ENCODE data around the gene WNT7A.
"Not testable (repeated sequence)": the region's sequence is repeated elsewhere in the genome, so short reads cannot be mapped to it uniquely, and the experiment has no call there.

Gene WNT7A

DNA sequence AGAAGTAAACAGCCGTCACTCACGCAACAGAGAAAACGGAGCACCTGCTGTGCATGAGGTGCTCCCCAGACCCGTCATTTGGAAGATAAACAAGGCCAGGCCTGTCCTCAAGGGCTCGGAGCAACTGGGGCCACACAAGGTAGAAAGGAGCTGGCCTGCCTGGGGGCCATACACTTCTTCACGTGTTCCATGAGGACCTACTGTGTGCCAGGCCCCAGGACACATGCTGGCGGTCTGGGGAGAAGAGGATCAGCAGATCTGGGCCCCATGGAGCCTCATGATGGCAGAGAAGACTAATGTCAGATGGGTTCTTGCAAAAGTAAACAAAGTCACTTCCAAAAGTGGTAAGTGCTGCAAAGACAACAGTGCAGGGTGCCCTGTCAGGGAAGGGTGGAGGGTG lies 14.3 kb downstream of the WNT7A start:
- no peak for DNase-seq (ENCODE audit: low read depth, low spot score)

DNA sequence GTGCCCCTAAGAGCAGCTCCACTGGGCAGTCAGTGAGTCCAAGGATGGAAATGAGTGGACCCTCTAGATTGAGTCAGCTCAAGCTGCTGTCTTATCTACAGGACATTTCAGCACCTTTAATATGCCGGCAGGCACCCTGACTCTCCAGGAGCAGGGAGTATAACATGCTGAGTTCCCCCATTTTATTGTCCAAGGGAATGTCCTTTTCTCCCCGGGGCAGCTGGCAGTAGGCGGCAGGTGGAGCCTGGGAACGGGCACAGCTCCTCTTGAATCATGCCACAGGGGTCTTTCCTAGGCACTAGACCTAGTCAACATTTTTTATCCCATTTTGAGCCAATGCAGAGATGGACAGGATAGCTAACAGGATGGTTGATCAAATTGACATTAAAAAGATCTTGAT lies 14.8 kb downstream of the WNT7A start:
- no peak for DNase-seq (ENCODE audit: low read depth, low spot score)

DNA sequence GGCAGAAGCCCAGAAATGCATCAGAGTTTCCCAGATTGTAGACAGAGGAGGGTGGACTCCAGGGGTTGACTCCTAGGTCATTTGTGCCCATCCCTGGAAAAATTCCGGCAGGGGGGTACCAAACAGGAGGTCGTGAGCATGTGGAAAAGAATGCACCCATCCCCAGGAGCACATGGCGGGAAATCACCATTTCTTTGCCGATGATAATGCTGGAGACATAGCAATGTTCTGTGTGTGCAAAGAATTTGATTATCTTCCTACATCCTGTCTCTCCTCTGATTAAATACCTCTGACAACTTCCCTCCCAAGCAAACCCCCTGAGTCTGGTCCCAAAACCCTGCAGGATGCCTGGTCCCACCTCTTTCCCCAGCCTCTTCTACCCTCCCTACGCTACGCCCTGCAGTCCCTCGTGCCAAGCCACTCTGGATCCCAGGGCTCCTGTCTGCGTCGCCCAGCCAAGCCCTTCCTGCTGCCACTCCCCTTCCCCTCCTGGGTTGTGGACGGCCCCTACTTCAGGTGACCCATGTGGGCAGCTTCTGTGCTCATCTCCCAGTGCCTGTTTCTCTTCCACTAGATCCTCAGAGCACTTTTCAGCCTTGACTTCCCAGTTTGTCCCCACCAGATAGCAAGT lies 15.8 kb downstream of the WNT7A start:
- DNase-seq (ENCODE audit: low read depth, low spot score): no peak

DNA sequence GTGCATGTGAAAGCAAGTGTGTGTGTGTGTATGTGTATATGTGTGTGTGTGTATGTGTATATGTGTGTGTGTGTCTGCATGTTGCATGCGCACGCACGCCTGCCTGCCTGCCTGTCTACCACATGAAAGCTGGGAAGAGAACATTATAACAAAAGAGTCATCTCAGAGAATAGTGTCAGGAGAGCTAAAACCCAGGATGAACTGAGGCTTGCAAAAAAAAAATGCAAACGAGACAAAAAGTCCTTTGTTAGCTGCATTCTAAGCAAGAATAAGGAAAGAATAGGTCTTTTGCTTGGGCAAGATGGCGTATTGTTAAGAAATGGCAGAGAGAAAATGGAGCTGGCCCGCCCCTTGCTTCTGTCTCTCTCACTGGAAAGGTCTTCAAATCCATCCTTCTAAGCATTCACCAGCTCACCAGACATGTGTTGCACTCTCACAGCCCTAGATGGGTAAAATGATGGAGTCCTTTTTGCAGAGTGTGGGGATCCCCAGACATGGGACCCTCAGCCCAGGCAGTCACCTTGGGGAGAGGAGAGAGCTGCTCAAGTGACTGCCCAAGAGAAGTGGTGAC lies 16.4 kb downstream of the WNT7A start:
- DNase-seq (ENCODE audit: low read depth, low spot score): no peak

DNA sequence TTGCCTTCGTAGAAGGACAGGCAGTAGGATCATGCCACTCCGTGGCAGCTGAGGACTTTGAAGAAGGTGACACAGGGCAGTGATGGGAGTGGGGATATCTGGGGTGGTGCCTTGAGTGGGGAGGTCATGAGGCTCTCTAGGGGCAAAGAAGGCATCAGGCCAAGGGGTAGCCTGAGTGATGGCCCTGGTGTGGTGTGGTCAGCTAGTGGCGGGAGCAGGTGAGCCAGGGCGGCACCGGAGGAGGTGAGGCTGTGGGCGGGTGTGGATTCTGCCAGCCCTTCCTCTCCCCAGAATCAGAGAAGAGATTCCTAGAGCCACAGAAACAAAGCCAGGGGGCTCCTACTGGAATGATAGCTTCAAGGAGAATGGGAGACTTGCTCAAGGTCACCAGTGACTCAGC lies 18.4 kb downstream of the WNT7A start:
- no peak for DNase-seq (ENCODE audit: low read depth, low spot score)

DNA sequence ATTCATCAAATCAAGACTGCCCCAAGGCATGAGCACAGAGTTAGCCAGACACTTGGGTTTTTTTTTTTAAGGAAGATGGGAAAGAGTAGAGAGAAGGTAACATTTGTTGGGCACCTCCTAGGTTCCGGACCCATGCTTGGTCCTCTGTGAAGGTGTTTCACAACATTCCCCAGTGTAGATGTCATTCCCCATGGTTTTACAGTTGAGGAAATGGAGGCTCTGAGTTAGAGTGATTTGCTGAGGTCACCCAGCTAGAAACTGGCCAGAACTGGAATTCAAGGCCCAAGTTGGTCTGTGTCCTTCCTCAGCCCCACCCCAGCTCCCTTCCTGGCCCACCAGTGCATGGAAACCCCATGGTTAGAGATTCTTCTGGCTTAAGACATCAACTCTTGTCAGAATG lies 19.9 kb downstream of the WNT7A start:
- DNase-seq (ENCODE audit: low read depth, low spot score): no peak

DNA sequence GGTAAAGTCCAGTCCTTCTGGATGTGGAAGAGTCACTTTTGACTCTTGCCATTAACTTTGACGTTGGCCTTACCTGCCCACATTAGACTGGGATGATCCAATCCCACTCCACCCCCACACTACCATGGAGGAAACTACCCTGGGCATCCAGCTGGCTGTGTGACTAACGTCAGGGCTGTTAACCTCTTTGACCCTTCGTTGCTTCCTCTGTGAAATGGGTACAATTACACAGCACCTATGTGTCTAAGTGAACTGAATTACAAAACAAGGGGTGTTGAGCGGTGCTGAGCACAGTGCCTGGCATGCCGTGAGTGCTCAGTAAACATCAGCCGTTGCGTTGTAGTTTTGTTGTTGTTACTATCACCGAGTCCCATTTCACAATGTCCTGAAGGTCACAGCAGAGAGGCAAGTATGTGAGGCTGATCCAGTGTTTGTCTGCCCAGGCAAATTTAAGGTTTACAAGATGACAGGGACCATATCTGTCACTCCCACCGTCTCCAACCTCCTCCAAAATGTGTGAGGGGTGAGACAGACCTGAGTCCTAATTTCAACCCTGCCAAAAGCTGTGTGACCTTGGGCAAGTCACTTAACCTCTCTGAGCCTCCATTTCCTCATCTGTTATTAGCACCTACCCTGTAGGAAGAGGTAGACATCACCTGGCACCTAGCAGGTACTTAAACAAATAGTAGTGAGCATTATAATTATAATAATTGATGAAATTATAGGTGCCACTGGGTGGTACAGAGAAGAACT lies 20.9 kb downstream of the WNT7A start:
- no peak for DNase-seq (ENCODE audit: low read depth, low spot score)

DNA sequence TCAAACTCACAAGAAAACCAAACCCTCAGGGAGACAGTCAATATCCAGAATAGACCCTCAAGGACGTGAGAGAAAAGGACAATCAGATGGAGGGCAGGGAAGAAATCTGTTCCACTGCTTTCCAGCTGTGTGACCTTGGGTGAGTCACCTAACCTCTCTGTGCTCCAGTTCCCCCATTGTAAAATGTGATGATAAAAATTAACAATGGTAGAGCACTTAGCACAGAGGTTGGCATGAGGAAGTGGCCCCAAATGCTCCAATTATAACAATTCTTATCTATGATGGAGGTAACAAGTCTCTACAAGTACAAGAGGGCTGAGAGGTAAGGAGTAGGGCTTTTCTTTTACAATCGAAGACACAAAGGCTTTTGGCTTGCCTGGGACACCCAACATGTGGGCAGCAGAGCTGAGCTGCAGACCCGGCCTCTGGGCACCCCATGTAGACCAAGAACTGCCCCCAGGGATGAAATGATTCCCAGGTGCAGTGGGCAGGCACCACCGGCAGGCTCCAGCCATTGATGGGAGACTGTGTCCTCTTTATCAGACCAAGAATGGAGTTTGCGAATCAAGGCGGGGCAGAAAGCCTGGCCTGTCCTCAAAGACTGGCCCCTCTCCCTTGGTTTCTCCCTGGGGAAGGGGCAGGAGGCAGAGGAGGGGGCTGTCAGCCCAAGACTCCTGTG lies 22.0 kb downstream of the WNT7A start:
- no peak for DNase-seq (ENCODE audit: low read depth, low spot score)

DNA sequence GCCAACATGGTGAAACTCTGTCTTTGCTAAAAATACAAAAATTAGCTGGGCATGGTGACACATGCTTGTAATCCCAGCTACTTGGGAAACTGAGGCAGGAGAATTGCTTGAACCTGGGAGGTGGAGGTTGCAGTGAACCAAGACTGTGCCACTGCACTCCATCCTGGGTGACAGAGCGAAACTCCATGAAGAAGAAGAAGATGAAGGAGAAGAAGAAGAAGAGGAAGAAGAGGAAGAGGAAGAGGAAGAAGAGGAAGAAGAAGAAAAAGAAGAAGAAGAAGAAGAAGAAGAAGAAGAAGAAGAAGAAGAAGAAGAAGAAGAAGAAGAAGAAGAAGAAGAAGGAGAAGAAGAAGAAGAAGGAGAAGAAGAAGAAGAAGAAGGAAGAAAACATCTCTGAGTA lies 23.2 kb downstream of the WNT7A start:
- not testable (repeated sequence) for DNase-seq (ENCODE audit: low read depth, low spot score)

DNA sequence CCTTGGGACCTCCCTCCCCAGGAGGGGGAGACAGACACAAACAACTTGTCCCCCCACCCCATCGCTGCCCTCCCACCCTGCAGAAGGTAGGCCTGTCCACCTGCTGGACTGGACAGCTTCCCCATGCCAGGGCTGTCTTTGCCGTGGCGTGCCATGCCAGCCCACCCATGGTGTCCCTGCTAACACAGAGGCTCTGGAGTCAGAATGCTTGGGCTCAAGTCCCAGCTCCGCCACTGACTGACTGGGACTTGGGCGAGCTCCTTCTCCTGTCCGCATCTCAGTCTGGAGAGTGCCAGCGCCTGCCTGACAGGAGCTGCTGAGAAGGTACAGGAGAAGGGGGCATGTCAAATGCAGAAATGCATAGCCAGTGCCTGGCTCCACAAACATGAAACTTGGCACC lies 23.9 kb downstream of the WNT7A start:
- no peak for DNase-seq (ENCODE audit: low read depth, low spot score)

DNA sequence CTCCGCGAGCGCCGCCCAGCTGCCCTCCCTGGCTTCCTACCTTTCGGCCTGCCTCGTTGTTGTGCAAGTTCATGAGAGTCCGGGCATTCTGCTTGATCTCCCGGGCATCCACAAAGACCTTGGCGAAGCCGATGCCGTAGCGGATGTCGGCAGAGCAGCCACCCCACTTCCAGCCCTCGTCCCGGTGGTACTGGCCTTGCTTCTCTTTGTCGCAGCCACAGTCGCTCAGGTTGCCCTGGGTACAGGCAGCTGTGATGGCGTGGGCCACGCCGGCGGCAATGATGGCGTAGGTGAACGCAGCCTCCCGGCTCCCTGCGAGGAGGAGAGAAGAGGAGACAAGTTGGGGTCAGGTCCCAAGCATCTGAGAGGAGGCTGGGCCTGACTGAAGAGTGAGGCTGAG lies 25.4 kb downstream of the WNT7A start:
- DNase-seq (ENCODE audit: low read depth, low spot score): no peak

DNA sequence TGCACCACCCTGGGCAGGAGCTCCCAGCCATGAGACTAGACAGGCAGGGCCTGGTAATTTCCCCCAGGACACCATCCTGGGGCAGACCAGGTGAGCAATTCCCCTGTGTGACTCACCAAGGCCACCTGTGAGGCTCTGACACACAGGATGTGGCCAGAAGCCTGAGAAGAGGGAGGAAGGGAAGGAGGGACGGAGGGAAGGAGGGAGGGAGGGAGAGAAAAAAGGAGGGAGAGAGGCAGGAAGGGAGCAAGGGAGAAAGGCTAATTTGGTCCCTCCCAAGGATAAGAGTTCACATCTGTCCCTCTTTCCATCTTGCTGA lies 25.9 kb downstream of the WNT7A start:
- DNase-seq (ENCODE audit: low read depth, low spot score): no peak

DNA sequence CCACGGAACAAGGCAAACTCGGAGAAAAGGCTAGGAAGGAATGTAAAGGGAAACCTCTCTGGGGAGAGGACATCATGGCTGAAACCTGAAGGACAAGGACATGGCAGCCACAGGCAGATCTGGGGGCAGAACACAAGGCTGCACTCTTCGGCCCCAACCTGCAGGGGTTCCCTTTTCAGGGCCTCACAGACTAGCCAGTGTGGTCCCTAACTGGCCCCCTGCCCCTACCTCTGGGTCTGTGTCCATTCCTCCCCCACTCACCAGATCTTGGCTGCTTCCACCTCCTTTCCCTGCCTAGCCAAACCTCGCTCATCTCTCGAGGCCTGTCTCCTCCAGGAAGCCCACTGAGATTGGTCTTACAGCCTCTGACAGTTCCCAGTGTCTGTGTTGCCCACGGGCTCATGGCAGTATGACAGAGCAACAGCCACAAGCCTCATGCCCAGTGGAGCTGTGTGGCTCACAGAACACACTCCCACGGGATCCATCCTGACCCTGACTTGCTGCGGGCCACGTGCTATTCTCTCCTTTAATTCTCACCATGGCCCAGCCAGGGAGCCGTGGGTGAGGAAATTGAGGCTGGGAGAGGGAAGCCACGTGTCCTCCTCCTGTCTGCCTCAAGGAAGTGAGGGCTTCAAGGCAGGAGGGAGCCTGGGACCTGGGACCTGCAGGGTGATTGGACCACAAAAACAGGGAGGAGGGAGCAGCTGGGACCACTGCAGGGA lies 26.5 kb downstream of the WNT7A start:
- DNase-seq (ENCODE audit: low read depth, low spot score): no peak

DNA sequence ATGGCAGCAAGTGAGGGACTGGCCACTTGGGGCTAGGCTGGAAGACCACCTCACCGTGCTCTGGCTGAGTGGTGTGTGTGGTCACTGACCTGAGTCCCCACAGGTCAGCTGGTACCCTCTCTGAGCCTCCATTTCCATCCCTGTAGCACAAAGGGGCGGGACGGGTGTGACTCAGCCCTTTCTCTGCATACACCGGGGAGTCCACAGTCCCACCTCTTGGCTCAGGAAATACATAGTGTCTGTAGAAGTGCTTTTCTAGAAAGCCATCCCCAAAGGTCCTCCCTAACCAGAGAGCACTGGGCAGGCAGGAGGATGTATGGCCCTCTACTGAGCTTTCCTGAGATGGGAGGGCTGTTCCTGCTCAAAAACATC lies 27.2 kb downstream of the WNT7A start:
- no peak for DNase-seq (ENCODE audit: low read depth, low spot score)

DNA sequence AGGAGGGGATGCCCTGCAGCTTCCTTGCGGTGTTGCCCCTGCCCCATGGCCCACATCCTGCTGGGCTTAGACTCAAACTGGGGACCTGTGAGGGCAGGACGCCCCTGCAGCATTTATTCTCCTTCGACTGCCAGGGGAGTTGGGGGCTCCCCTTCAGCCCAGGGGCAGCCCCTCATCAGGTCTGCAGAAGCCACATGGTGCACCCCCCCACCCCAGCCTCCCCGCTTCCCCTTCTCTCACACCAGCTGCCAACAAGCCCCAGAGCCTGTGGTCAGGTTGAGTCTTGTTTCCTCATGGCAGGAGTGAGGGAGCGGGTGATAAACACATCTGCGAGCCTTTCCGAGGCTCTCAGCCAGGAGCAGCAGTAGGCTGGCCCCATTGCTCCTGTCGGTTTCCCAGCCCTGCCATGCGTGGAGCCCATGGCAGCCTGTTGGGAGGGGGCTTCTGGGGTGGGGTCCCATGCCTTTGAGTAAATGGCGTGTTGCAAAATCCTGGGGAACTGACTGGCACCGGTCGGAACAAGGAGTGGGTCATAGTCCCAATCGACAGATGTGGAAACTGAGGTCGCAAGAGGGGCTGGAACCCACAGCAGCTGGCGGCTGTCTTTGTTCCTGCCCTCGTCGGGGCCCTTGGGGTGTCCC lies 27.8 kb downstream of the WNT7A start:
- no peak for DNase-seq (ENCODE audit: low read depth, low spot score)

DNA sequence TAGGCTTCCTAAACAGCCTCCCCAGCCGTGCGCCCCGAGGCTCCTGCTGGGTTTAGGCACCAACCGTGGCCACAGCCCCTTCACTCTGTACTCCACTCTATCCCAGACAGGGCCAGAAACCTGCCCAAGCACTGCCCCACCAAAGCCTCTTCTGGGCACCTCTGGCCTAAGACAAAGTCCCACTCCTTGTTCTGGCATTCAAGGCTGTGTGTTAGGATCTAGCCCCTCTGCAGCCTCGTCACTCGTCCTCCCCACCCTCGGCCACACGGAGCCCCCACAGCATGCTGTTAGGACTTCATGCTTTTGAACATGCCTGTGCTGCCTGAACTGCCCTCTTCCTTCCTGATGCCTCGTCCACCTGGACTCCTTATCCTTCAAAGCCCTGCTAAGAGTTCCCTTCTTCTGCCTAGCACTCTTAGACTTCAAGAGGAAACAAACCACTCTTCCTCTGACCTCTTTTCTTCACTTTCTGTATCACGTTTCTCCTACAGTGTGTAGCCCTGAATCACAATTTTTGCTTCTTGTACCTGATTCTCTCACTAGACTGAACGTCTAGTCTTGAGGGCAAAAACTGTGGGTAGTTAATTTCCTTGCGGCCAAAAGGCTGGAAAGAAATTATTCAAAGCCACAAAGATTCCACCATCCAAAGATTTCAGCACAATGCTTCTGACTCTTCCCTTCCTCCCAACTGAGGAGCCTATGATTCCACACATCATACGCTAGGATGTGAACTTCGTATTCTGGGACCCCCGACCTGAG lies 28.6 kb downstream of the WNT7A start:
- no peak for DNase-seq (ENCODE audit: low read depth, low spot score)

DNA sequence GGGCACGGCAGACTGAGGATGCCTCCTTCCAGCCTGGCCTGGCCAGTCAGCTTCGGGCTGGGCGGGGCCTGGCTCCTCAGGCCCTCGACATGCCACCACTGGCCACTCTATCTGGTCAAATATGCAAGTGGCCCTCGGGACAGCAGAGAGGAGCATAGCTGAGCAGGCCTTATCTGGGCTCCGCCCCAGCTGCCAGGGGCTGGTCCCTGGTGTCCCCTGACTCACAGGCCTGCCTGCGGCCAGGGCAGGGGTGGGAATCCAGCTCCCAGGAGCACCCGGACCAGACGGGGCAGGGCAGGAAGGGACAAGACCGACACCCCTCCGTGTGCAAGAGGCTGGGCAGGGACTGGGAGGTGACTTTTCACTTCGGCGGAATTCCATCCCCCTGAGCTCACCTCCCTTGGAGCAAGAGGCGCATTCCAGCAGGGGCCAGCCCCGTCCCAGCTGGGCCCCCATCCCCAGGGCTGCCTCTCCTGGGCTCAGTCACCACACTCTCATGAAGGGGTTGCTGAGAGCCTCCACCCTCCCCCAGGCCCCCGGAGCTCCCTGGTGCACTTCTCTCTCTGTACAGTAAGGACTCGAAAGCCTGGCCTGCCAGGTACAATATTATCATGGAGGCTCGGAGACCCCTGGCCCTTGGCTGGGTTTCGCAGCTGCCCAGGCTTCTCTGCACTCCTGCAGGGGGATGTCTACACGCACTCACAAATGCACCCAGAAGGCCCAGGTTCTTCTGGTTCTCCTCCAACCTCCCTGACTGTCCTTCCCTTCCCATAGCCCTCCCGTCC lies 29.5 kb downstream of the WNT7A start:
- DNase-seq (ENCODE audit: low read depth, low spot score): peak; percentile 20

DNA sequence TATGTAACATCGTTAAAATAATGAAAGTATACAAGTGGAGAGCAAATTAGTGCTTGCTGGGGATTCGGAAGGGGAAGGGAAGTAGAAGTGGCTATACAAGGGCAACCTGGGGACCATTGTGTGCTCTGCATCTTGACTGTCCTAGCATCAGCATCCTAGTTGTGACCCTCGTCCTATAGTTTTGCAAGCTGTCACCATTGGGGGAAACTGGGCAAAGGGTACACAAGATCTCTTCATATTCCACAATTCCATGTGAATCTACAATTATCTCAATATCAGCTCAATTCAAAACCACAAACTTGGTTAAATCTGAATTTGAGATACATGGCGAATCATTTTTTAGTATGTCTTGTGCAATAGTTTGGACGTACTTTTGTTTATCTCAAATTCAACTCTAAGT lies 30.9 kb downstream of the WNT7A start:
- DNase-seq (ENCODE audit: low read depth, low spot score): no peak

DNA sequence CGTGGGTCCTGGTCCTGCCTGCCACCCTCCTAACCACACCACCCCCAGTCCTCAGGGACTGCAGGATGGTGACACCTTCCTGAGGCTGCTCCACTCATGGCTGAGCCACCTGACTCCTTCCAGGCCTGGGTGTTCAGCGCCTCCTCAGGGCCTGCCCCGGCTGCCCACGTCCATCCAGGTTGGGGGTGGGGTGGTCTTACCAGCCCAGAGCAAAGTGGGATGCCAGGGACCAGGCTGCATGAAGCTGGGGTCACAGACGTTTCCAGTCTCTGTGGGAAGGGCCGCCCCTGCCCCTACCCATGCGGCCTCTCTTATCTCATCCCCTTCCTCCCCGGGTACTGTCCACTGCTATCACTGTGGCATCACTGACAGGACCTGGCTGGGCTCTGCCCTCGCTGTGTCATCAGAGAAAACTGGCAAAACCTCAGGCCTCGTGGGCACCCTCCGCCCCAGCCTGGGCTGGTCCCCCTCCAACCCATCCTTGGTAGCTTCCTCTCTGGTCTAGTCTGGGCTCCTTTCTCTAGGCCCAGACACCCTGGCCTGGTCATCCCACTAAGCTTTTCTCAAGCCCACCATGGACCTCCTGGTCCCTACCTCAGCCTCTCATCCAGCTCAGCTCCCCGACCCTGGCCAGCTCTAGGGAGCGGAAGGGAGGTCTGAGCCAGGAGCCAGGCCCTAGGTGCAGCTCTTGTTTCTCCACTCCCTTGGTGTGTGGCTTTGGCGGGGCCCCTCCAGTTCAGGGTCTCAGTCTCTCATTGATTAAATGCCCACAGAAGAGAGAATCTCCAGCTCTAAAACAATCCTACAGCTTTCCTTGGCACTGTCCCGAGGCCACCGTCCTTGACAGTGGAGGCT lies 32.9 kb downstream of the WNT7A start:
- no peak for DNase-seq (ENCODE audit: low read depth, low spot score)
